RWPE1 (cell line): Measurements from ENCODE around the gene BCAT1.
"Not testable (repeated sequence)": the region's sequence is repeated elsewhere in the genome, so short reads cannot be mapped to it uniquely, and the experiment has no call there.

Experiments used
- CTCF ChIA-PET: fragments of 350-600 bp; sonication (Branson Sonifier 250); formaldehyde crosslinking; extraction: SDS; loops from one replicate; lab custom pipeline; 2021; lab: Yijun Ruan, JAX
- POLR2A ChIA-PET: fragments of 400-600 bp; formaldehyde crosslinking; extraction: SDS; loops from one replicate; lab custom pipeline; 2020; ENCODE audit warnings: antibody characterized with exemption; ENCODE audit not compliant: low non-redundant PET; lab: Yijun Ruan, JAX
- DNase-seq: peaks from one replicate; pipeline ENCODE4 v3.0.0; 2012; ENCODE audit warnings: low spot score
- H3K27ac ChIP-seq: fragments of 450-650 bp; 2 replicates; pipeline ENCODE4 v1.5.1; 2017
- CTCF ChIP-seq: fragments of 450-650 bp; conservative IDR thresholded peaks from 2 replicates; pipeline ENCODE4 v1.5.1; 2017; ENCODE audit warnings: low read depth, mild to moderate bottlenecking

The BCAT1 gene

GRCh38 chr12:24810378-24810777 is 138.5 kb downstream of the BCAT1 start:
- H3K27ac ChIP-seq: no peak overlapping the region
- ChIA-PET POLR2A (no interaction called here), CTCF (interaction anchor here (0.7 kb wide), 1 partner anchor 1165 kb away, joined by 4 read pairs; no protein-coding TSS in a partner anchor)
- DNase-seq: no peak
- TF ChIP-seq CTCF: no peak

GRCh38 chr12:24809306-24809705 is 139.6 kb downstream of the BCAT1 start:
- CTCF ChIA-PET, POLR2A ChIA-PET: not testable (repeated sequence)

GRCh38 chr12:24808651-24809050 is 140.2 kb downstream of the BCAT1 start:
- no peak for DNase-seq
- TF ChIP-seq CTCF: no peak
- H3K27ac ChIP-seq: no peak overlapping the region
- CTCF ChIA-PET: no interaction called here
- POLR2A ChIA-PET: no interaction called here

More at GRCh38 chr12:24809306-24809705, 139.6 kb downstream of the BCAT1 start:
- not testable (repeated sequence) for H3K27ac ChIP-seq, DNase-seq

GRCh38 chr12:24806386-24806785 is 142.5 kb downstream of the BCAT1 start:
- ChIA-PET CTCF (no interaction called here), POLR2A (no interaction called here)
- DNase-seq: no peak
- H3K27ac ChIP-seq: no peak overlapping the region
- no peak for TF ChIP-seq CTCF

- ChIA-PET CTCF (no interaction called here), POLR2A (no interaction called here)
- no peak overlapping the region for H3K27ac ChIP-seq
- no peak for TF ChIP-seq CTCF
- DNase-seq: no peak
Measured at GRCh38 chr12:24803430-24804245, 145.3 kb downstream of the BCAT1 start.

- CTCF ChIA-PET: no interaction called here
- no peak for TF ChIP-seq CTCF
- no peak overlapping the region for H3K27ac ChIP-seq
- no peak for DNase-seq
- POLR2A ChIA-PET: no interaction called here
Measured at GRCh38 chr12:24798335-24798734, 150.6 kb downstream of the BCAT1 start.

- POLR2A ChIA-PET: no interaction called here
- CTCF ChIA-PET: no interaction called here
- H3K27ac ChIP-seq: no peak overlapping the region
Measured at GRCh38 chr12:24797901-24798300, 151.0 kb downstream of the BCAT1 start.

More at GRCh38 chr12:24797901-24798300, 151.0 kb downstream of the BCAT1 start:
- no peak for TF ChIP-seq CTCF
- DNase-seq: no peak
